CD14-positive monocyte (primary cell): ENCODE measurements around the gene SLC47A2. TPM values are rescaled to one million over a fixed set of nuclear protein-coding genes. Genes with fewer than 3 reads are reported as not detected.

Experiments
- DNase-seq, 3 donors: peaks; one replicate each; pipeline ENCODE4 v3.0.0-alpha.2; 2011 to 2022
- H2AFZ ChIP-seq: 2 replicates; pipeline ENCODE4 v1.6.0; 2012; ENCODE audit warnings: mild to moderate bottlenecking, low read depth, low read length, inconsistent platforms; ENCODE audit not compliant: insufficient read depth, poor library complexity, severe bottlenecking
- H3K27ac ChIP-seq, 2 donors: 1 replicate in 1 of 2; 2 replicates in 1 of 2; pipeline ENCODE4 v1.5.1; 2012 to 2013; ENCODE audit warnings: low read length in 2 of 2, control low read depth in 1 of 2, inconsistent platforms in 1 of 2, low read depth in 1 of 2, mild to moderate bottlenecking in 1 of 2
- H3K27me3 ChIP-seq, 2 donors: one replicate each; pipeline versions ENCODE4 v1.6.0 to v1.6.1; 2011 to 2013; ENCODE audit warnings: low read length in 2 of 2; ENCODE audit not compliant: control insufficient read depth in 2 of 2, insufficient read depth in 2 of 2
- H3K36me3 ChIP-seq, 2 donors: replicated peaks in 1 of 2; 1 replicate in 1 of 2; 2 replicates in 1 of 2; pipeline versions ENCODE4 v1.5.1 to v1.6.1; 2012 to 2013; ENCODE audit warnings: low read length in 2 of 2, control low read depth in 1 of 2, inconsistent platforms in 1 of 2, mild to moderate bottlenecking in 1 of 2; ENCODE audit not compliant: insufficient read depth in 2 of 2, control insufficient read depth in 1 of 2
- H3K4me1 ChIP-seq, 2 donors: 1 replicate in 1 of 2; 2 replicates in 1 of 2; pipeline versions ENCODE4 v1.5.1 to v1.6.1; 2012 to 2013; ENCODE audit warnings: low read length in 2 of 2, control low read depth in 1 of 2, inconsistent platforms in 1 of 2, mild to moderate bottlenecking in 1 of 2, moderate library complexity in 1 of 2; ENCODE audit not compliant: insufficient read depth in 2 of 2, control insufficient read depth in 1 of 2
- H3K4me2 ChIP-seq: replicated peaks from 2 replicates; pipeline ENCODE3; 2012; ENCODE audit warnings: low read length, moderate library complexity, mild to moderate bottlenecking; ENCODE audit not compliant: poor library complexity, severe bottlenecking; ENCODE audit errors: extremely low read depth
- H3K4me3 ChIP-seq, 3 experiments: fragments of 200-600 bp in 1 of 3; sonication (generic) in 1 of 3; replicated peaks in 1 of 3; 1 replicate in 2 of 3; 2 replicates in 1 of 3; pipeline ENCODE4 v1.5.1; 2011 to 2013; ENCODE audit warnings: low read length in 3 of 3, mild to moderate bottlenecking in 3 of 3, control low read depth in 2 of 3, low read depth in 2 of 3, inconsistent platforms in 1 of 3, moderate library complexity in 1 of 3
- H3K79me2 ChIP-seq: 2 replicates; pipeline ENCODE4 v1.6.0; 2012; ENCODE audit warnings: mild to moderate bottlenecking, control low read depth, inconsistent platforms, low read length, moderate library complexity; ENCODE audit not compliant: insufficient read depth
- H3K9ac ChIP-seq: 2 replicates; pipeline ENCODE4 v1.6.0; 2017; ENCODE audit warnings: low read length, mild to moderate bottlenecking; ENCODE audit not compliant: insufficient read depth, poor library complexity, severe bottlenecking
- H3K9me3 ChIP-seq, 2 donors: replicated peaks in 1 of 2; 1 replicate in 1 of 2; 2 replicates in 1 of 2; pipeline versions ENCODE4 v1.5.1 to v1.6.1; 2012 to 2013; ENCODE audit warnings: low read length in 2 of 2, control low read depth in 1 of 2; ENCODE audit not compliant: control insufficient read depth in 1 of 2, insufficient read depth in 1 of 2
- H4K20me1 ChIP-seq: 2 replicates; pipeline ENCODE4 v1.6.0; 2012; ENCODE audit warnings: mild to moderate bottlenecking, low read length, control low read depth, moderate library complexity; ENCODE audit not compliant: insufficient read depth
- H3K27ac Mint-ChIP-seq, 7 donors: one replicate each; pipeline ENCODE4 v1.8.0; 2020; ENCODE audit warnings: mild to moderate bottlenecking in 7 of 7, mixed read lengths in 7 of 7, moderate library complexity in 6 of 7, inconsistent platforms in 2 of 7
- H3K27me3 Mint-ChIP-seq, 3 donors: one replicate each; pipeline ENCODE4 v1.8.0; 2021 to 2022; ENCODE audit warnings: low read depth in 3 of 3, mild to moderate bottlenecking in 3 of 3, mixed read lengths in 3 of 3, moderate library complexity in 3 of 3, inconsistent platforms in 1 of 3
- H3K36me3 Mint-ChIP-seq, 2 donors: one replicate each; pipeline ENCODE4 v1.8.0; 2020; ENCODE audit warnings: mixed read lengths in 2 of 2, inconsistent platforms in 1 of 2, mild to moderate bottlenecking in 1 of 2
- H3K4me1 Mint-ChIP-seq: one replicate; pipeline ENCODE4 v1.8.0; 2020; ENCODE audit warnings: mild to moderate bottlenecking, mixed read lengths
- H3K4me3 Mint-ChIP-seq, 2 donors: one replicate each; pipeline ENCODE4 v1.8.0; 2020; ENCODE audit warnings: mild to moderate bottlenecking in 2 of 2, mixed read lengths in 2 of 2, moderate library complexity in 1 of 2
- H3K9me3 Mint-ChIP-seq, 7 donors: one replicate each; pipeline ENCODE4 v1.8.0; 2020 to 2022; ENCODE audit warnings: mixed read lengths in 7 of 7, mild to moderate bottlenecking in 6 of 7, moderate library complexity in 6 of 7, inconsistent platforms in 2 of 7
- CTCF ChIP-seq: fragments of 200-600 bp; IDR thresholded peaks from one replicate; pipeline ENCODE4 v1.8.0; 2022; ENCODE audit warnings: antibody characterized with exemption, mild to moderate bottlenecking
- WGBS: methylation state at CpG from one replicate; pipeline ENCODE4 v1.1.5; 2013; ENCODE audit warnings: missing lambda C conversion rate; ENCODE audit not compliant: insufficient coverage; 5-methylcytosine and 5-hydroxymethylcytosine counted together
- intact Hi-C, 2 donors: fragments of 100-400 bp; cut with micrococcal nuclease; formaldehyde crosslinking; loops; one replicate each; pipeline versions ENCODE4 v1.15.0 to v1.15.1; 2023
- polyA plus RNA-seq, 3 donors: library from polyadenylated mRNA; depleted of rRNA in 1 of 3; unstranded in 2 of 3; stranded (reverse) in 1 of 3; fragments of 300-500 nt in 2 of 3; fragments of >200 nt in 1 of 3; fragmentation: Illumina TruSeq in 2 of 3; gene quantifications; 1 replicate in 2 of 3; 2 replicates in 1 of 3; pipeline ENCODE4 v1.2.3, GENCODE V29; 2012 to 2021

SLC47A2 gene
- polyA plus RNA-seq, 3 donors, result not detected

DNA sequence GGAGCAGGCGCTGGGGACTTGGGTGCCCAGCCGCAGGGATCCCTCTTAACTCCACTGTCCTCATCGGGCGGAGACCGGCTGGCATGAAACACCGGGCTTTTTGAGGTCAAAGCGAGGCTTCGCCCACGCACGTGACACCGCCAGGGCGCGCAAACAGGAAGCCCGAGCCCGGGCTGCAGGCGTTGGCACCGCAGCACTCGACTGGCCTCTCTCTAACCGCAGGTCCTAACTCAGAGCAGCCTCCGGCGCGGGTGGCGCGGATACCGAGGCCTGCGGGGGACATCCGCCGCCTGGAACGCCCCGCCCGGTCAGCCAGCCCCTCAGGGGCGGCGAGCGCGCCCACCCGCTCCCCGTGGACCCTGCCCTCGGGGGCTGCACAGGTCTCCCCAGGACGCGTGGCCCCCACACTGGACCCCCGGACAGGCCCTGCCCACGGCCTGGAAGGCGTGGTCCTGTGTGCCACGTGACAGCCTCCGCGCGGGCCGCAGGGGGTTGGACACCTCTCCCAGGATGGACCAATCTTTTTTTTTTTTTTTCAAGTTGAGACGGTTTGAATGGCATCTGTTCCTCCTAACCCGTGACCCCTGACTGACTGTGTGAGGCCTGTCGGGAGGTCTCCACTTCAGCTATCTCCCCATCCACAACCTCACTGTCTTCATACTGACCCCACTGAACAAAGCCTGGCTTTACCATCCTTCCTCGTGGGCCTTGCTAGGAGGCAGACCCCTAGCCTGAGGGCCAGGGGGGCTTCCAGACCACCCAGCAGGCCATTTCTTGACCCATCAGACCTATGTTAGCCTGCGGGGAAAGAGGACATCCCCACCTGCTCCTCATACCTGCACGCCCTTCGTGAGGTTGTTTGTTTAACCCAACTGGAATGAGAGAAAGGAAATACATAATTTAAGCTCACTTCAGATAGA, 8.4 kb upstream of the SLC47A2 start:
- no peaks in the 10 kb centered on the region for H3K9me3 ChIP-seq
- Mint-ChIP-seq H3K27ac (peak overlapping the region; percentile 92 to 98 (median 95)), H3K9me3 (peaks cover 0 to 2% (median 0%) of the 10 kb centered on the region in 7 donors), H3K36me3 (peaks cover 0 to 6% of the 10 kb centered on the region in 2 donors), H3K4me1 (peaks cover 45% of the 10 kb centered on the region), H3K4me3 (peak overlapping the region; percentile 69 to 78), H3K27me3 (peaks cover 0 to 5% (median 0%) of the 10 kb centered on the region in 3 donors)
- no peaks in the 10 kb centered on the region for H3K79me2 ChIP-seq
- H3K9ac ChIP-seq, result peak overlapping the region; percentile 82
- H3K36me3 ChIP-seq, result no peaks in the 10 kb centered on the region
- TF ChIP-seq CTCF, result no peak
- H3K27ac ChIP-seq, result peak overlapping the region; percentile 73 to 91
- intact Hi-C loops, result loop anchor here (5.0 to 10.0 kb wide), 2 partner anchors 38 to 80 kb away; partner anchors contain the start of gene ALDH3A2 (in 1 of the 2)
- DNase-seq, result peak; percentile 90 to 94 (median 91)
- peak overlapping the region; percentile 12 to 67 (median 24) for H3K4me3 ChIP-seq
- no peaks in the 10 kb centered on the region for H4K20me1 ChIP-seq
- WGBS, result 18% methylated on average over 47 of the region's 55 CpGs
- H3K27me3 ChIP-seq, result no peaks in the 10 kb centered on the region
- peaks cover 37 to 47% of the 10 kb centered on the region in 2 donors for H3K4me1 ChIP-seq
- H2AFZ ChIP-seq, result peak overlapping the region; percentile 75
- H3K4me2 ChIP-seq, result peak overlapping the region; percentile 70

DNA sequence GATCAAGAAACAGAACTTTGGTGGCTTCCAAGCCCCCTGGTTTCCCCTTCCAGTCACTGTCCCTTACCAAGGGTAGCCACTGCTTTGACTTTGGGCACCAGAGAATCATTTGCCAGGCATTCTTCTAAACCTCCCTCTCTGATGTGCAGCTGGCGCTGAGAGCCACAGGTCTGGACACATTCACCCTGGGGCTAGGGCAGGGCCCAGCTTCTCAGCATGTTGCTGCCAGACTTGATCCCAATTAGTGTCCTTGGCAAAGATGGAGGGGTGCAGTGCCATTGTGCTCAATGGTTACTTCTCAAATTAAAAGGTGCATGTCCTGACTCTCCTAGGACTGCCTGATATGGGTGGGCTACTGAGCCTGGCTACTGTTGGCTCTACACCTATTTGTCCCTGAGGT, 7.6 kb upstream of the SLC47A2 start:
- H3K4me3 Mint-ChIP-seq, result peak overlapping the region in 1 of 2 donors; percentile 49
- H3K27ac ChIP-seq, result peak overlapping the region; percentile 73 to 91

More for the DNA sequence above, 7.6 kb upstream of the SLC47A2 start:
- Histone ChIP-seq H3K9ac (peak overlapping the region; percentile 82), H3K4me2 (peak overlapping the region; percentile 70), H4K20me1 (no peaks in the 10 kb centered on the region), H3K4me3 (peak overlapping the region in 1 of 3 experiments; percentile 67), H3K4me1 (peaks cover 37 to 47% of the 10 kb centered on the region in 2 donors), H3K9me3 (no peaks in the 10 kb centered on the region), H3K27me3 (no peaks in the 10 kb centered on the region), H3K36me3 (no peaks in the 10 kb centered on the region), H2AFZ (peak overlapping the region; percentile 75), H3K79me2 (no peaks in the 10 kb centered on the region)
- peaks cover 42% of the 10 kb centered on the region for H3K4me1 Mint-ChIP-seq
- H3K27me3 Mint-ChIP-seq, result peaks cover 0 to 5% (median 0%) of the 10 kb centered on the region in 3 donors
- intact Hi-C loops, result loop anchor here in 1 of 2 donors (10.0 kb wide), 1 partner anchor 79 kb away; the partner anchor contains the start of gene ALDH3A2
- peak overlapping the region; percentile 85 to 94 (median 88) for H3K27ac Mint-ChIP-seq
- 88% methylated on average over 1 of the region's 1 CpG for WGBS
- TF ChIP-seq CTCF, result no peak
- H3K36me3 Mint-ChIP-seq, result peaks cover 0 to 6% of the 10 kb centered on the region in 2 donors
- H3K9me3 Mint-ChIP-seq, result peaks cover 0 to 1% (median 0%) of the 10 kb centered on the region in 7 donors
- DNase-seq, result no peak
